ENCODE results near the gene ACAT2. TPM values are rescaled to one million over a fixed set of nuclear protein-coding genes. Genes with fewer than 3 reads are reported as not detected.
A peak's percentile ranks its signal among the peaks of the same experiment; 100 is the strongest.
"Not testable (repeated sequence)": the region's sequence is repeated elsewhere in the genome, so short reads cannot be mapped to it uniquely, and the experiment has no call there.

The ACAT2 gene
- total RNA-seq (2022) (92.3 and 108 TPM in 2 replicates), Bru-seq, nascent RNA (percentile 84 among the genes with signal in this experiment), BruChase-seq, experiment 1, labeled RNA remaining after a 6-hour chase (percentile 81 among the genes with signal in this experiment), BruChase-seq, experiment 2, labeled RNA remaining after a 2-hour chase (percentile 75 among the genes with signal in this experiment)
- long read RNA-seq, transcript ACAT2-201 (9 exons, 3,180 nt), result major isoform, 241 of 283 reads
- long read RNA-seq, partial matches to known transcripts, result 6 of 283 reads
- long read RNA-seq, other reads (novel, unspliced or antisense), result 35 of 283 reads

DNA sequence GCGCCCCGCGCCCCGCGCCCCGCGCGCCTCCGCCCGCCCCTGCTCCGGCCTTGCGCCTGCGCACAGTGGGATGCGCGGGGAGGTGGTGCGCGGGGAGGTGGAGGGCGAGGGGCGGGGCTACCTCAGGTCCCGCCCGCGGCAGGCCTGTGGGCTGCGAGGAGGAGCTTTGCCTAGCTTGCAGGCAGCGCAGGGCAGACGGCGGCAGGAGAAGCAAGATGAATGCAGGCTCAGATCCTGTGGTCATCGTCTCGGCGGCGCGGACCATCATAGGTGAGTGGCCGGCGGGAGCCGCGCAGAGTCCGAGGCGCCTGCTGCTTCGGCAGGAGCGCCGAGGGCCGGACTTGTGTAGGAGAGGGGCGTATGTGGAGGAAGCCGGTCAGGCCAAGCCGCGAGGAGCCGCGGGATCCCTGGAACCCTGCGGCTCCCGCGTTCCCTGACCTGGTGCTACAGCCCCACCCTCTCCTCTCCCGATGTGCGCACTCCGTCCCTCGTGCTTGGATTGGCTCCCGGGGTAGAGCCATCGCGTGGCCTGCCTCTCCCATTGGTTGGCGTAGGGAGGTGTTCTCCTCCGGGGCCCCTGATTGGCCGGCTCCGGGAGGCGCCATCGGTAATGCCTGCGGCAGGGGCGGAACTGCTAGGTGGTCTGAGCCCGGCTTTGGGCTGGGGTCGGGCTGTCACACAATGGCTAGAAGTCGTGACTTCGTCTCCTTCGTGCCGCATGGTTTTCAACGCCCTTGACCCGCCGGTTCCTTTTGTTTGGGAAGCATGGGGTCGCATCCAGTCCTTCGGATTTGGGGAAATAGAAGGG lies at the start of gene ACAT2:
Gene ACAT2 (plus strand): TSS at position 173 of the 808 bp plus-strand sequence. CDS start 43 bp downstream, at position 216.
- BruUV-seq (replicated peaks), result no TSS peak
- peaks cover 79% of the 10 kb centered on the region for H3K36me3 Mint-ChIP-seq (ENCODE audit: insufficient read depth, unreplicated experiment)
- H3K27me3 Mint-ChIP-seq (ENCODE audit: unreplicated experiment), result no peaks in the 10 kb centered on the region
- peaks cover 36% of the 10 kb centered on the region for H3K4me1 Mint-ChIP-seq (ENCODE audit: low read depth, unreplicated experiment)
- TF ChIP-seq, protein P1, sequence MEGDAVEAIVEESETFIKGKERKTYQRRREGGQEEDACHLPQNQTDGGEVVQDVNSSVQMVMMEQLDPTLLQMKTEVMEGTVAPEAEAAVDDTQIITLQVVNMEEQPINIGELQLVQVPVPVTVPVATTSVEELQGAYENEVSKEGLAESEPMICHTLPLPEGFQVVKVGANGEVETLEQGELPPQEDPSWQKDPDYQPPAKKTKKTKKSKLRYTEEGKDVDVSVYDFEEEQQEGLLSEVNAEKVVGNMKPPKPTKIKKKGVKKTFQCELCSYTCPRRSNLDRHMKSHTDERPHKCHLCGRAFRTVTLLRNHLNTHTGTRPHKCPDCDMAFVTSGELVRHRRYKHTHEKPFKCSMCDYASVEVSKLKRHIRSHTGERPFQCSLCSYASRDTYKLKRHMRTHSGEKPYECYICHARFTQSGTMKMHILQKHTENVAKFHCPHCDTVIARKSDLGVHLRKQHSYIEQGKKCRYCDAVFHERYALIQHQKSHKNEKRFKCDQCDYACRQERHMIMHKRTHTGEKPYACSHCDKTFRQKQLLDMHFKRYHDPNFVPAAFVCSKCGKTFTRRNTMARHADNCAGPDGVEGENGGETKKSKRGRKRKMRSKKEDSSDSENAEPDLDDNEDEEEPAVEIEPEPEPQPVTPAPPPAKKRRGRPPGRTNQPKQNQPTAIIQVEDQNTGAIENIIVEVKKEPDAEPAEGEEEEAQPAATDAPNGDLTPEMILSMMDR (IDR thresholded peaks at IDR 0.05; ENCODE audit: unreplicated experiment), result no peak
- H3K27ac Mint-ChIP-seq (ENCODE audit: unreplicated experiment), result peak within 1 kb of the TSS; percentile 88
- no peaks in the 10 kb centered on the region for H3K9me3 Mint-ChIP-seq (ENCODE audit: low read depth, unreplicated experiment)
- CTCF ChIA-PET, result interaction anchor here (0.6 to 1.1 kb wide), 3 partner anchors 12 to 70 kb away, joined by 3 to 4 read pairs (median 3); partner anchors contain the start of gene MRPL18
- H3K4me3 Mint-ChIP-seq (ENCODE audit: low read depth, unreplicated experiment), result peak within 1 kb of the TSS; percentile 99
- DNase-seq, result peak; percentile 96
- intact Hi-C loops (cut with micrococcal nuclease; ENCODE audit: unreplicated experiment), result loop anchor here (1.0 kb wide), 1 partner anchor 69 kb away; the partner anchor contains the start of gene SOD2

DNA sequence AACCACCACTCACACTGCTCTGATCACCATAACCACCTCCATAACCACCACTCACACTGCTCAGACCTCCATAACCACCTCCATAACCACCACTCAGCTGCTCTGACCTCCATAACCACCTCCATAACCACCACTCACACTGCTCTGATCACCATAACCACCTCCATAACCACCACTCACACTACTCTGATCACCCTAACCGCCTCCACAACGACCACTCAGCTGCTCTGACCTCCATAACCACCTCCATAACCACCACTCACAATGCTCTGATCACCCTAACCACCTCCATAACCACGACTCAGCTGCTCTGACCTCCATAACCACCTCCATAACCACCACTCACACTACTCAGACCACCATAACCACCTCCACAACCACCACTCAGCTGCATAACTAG lies 49.5 kb upstream of the ACAT2 start:
- CTCF ChIA-PET; H3K4me1 Mint-ChIP-seq (ENCODE audit: low read depth, unreplicated experiment); H3K36me3 Mint-ChIP-seq (ENCODE audit: insufficient read depth, unreplicated experiment); H3K4me3 Mint-ChIP-seq (ENCODE audit: low read depth, unreplicated experiment); DNase-seq; H3K27ac Mint-ChIP-seq (ENCODE audit: unreplicated experiment); H3K9me3 Mint-ChIP-seq (ENCODE audit: low read depth, unreplicated experiment); H3K27me3 Mint-ChIP-seq (ENCODE audit: unreplicated experiment); intact Hi-C loops (cut with micrococcal nuclease; ENCODE audit: unreplicated experiment); BruUV-seq (replicated peaks): not testable (repeated sequence)

DNA sequence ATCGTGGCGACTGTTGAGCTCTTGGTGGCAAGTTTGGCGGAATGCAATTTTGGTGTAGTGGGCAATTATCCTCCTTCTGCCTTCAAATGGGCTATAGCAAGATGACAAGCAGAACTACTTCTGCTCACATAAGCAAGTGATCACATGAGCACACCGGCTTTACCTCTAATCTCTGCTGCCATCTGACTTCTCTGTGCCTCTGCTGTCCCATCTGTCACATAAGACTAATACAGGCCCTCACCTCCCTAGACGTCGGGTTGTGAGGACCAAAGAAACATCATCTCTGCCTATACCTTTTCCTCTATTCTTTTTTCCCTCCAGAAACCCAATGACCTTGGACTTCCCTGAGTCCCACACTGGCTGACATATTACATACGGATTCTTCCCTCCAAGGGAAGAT lies 47.9 kb upstream of the ACAT2 start:
- intact Hi-C loops (cut with micrococcal nuclease; ENCODE audit: unreplicated experiment), result no loop called here
- no peaks in the 10 kb centered on the region for H3K4me1 Mint-ChIP-seq (ENCODE audit: low read depth, unreplicated experiment)
- H3K27ac Mint-ChIP-seq (ENCODE audit: unreplicated experiment), result no peak overlapping the region
- no peaks in the 10 kb centered on the region for H3K9me3 Mint-ChIP-seq (ENCODE audit: low read depth, unreplicated experiment)
- TF ChIP-seq, protein P1 (IDR thresholded peaks at IDR 0.05; ENCODE audit: unreplicated experiment), result no peak
- H3K27me3 Mint-ChIP-seq (ENCODE audit: unreplicated experiment), result no peaks in the 10 kb centered on the region
- no peak for DNase-seq
- no peak overlapping the region for H3K4me3 Mint-ChIP-seq (ENCODE audit: low read depth, unreplicated experiment)
- no TSS peak for BruUV-seq (replicated peaks)
- CTCF ChIA-PET, result no interaction called here
- H3K36me3 Mint-ChIP-seq (ENCODE audit: insufficient read depth, unreplicated experiment), result peaks cover 5% of the 10 kb centered on the region

DNA sequence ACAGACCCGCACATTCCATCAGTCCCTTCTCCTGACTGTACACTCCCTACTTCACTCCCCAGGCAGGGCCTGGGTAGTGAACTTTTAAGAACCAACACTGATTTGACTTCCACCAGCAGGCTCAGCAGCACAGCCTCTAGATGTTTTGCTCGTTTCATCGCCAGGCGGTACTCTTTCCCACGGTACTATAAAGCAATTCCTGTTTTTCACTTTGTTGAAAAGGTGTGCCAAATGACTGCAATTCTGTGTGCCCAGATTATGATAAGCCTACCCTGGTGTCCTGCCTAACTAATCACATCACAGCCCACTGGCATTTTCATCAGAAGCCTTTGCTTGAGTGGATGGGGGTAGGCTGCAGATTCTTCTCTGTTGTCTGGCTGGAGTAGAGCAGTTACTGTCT lies 47.4 kb upstream of the ACAT2 start:
- intact Hi-C loops (cut with micrococcal nuclease; ENCODE audit: unreplicated experiment), result no loop called here
- CTCF ChIA-PET, result no interaction called here
- Mint-ChIP-seq H3K36me3 (ENCODE audit: insufficient read depth, unreplicated experiment) (peaks cover 5% of the 10 kb centered on the region), H3K27me3 (ENCODE audit: unreplicated experiment) (no peaks in the 10 kb centered on the region), H3K9me3 (ENCODE audit: low read depth, unreplicated experiment) (no peaks in the 10 kb centered on the region), H3K4me3 (ENCODE audit: low read depth, unreplicated experiment) (no peak overlapping the region), H3K27ac (ENCODE audit: unreplicated experiment) (no peak overlapping the region), H3K4me1 (ENCODE audit: low read depth, unreplicated experiment) (no peaks in the 10 kb centered on the region)
- DNase-seq, result no peak
- TF ChIP-seq, protein P1 (IDR thresholded peaks at IDR 0.05; ENCODE audit: unreplicated experiment), result no peak
- BruUV-seq (replicated peaks), result no TSS peak

All from Calu3 (cell line).